BLaER1 treated with 17β-estradiol and CSF1 and Interleukin-3, amounts not matched to agents 10 nM and 100 nM (cell line): Measurements from ENCODE around the gene KIAA1549.

Experiments
- H3K27ac ChIP-seq, 11 experiments: shearing (Covaris generic); formaldehyde crosslinking; 2 replicates each; pipeline ENCODE4 v1.8.1; 2022
- H3K27me3 ChIP-seq, 11 experiments: shearing (Covaris generic); formaldehyde crosslinking; 2 replicates each; pipeline ENCODE4 v1.8.1; 2022
- H3K36me3 ChIP-seq, 11 experiments: shearing (Covaris generic); formaldehyde crosslinking; 2 replicates each; pipeline ENCODE4 v1.8.1; 2022
- H3K4me1 ChIP-seq, 10 experiments: shearing (Covaris generic); formaldehyde crosslinking; 2 replicates each; pipeline ENCODE4 v1.8.1; 2022
- H3K4me2 ChIP-seq, 11 experiments: shearing (Covaris generic); formaldehyde crosslinking; 2 replicates each; pipeline ENCODE4 v1.8.1; 2022
- H3K4me3 ChIP-seq, 10 experiments: shearing (Covaris generic); formaldehyde crosslinking; 2 replicates each; pipeline ENCODE4 v1.8.1; 2022
- H3K9ac ChIP-seq, 11 experiments: shearing (Covaris generic); formaldehyde crosslinking; 2 replicates each; pipeline ENCODE4 v1.8.1; 2022
- H3K9me3 ChIP-seq, 11 experiments: shearing (Covaris generic); formaldehyde crosslinking; replicated peaks in 1 of 11; 2 replicates each; pipeline ENCODE4 v1.8.1; 2022
- H4K20me1 ChIP-seq, 11 experiments: shearing (Covaris generic); formaldehyde crosslinking; 2 replicates each; pipeline ENCODE4 v1.8.1; 2022
- Cebpa-rat ChIP-seq, 11 experiments: shearing (Covaris generic); IDR thresholded peaks; 2 replicates each; pipeline ENCODE4 v1.8.1; 2022

KIAA1549 gene

GRCh38 chr7:138900035-138900828 is 81.0 kb downstream of the KIAA1549 start:
- Histone ChIP-seq H3K27ac (no peak overlapping the region), H3K4me2 (no peak overlapping the region), H3K4me3 (no peak overlapping the region), H3K27me3 (no peaks in the 10 kb centered on the region), H3K36me3 (peaks cover 10 to 87% (median 56%) of the 10 kb centered on the region in 11 experiments; a peak in 20 of 22 replicates), H3K4me1 (peaks cover 0 to 11% (median 4%) of the 10 kb centered on the region in 10 experiments; a peak in 8 of 20 replicates), H3K9me3 (no peaks in the 10 kb centered on the region), H3K9ac (no peak overlapping the region), H4K20me1 (no peaks in the 10 kb centered on the region)
- no peak for TF ChIP-seq Cebpa-rat (IDR thresholded peaks at IDR 0.05)

- Histone ChIP-seq H3K4me1 (peaks cover 0 to 11% (median 4%) of the 10 kb centered on the region in 10 experiments; a peak in 8 of 20 replicates), H3K27me3 (no peaks in the 10 kb centered on the region), H3K36me3 (peaks cover 10 to 87% (median 54%) of the 10 kb centered on the region in 11 experiments; a peak in 21 of 22 replicates), H3K4me3 (no peak overlapping the region), H3K9ac (no peak overlapping the region), H3K4me2 (peak overlapping the region in 4 of 11 experiments; percentile 19 to 45 (median 26); a peak in 6 of 22 replicates), H4K20me1 (no peaks in the 10 kb centered on the region), H3K9me3 (no peaks in the 10 kb centered on the region), H3K27ac (no peak overlapping the region)
- no peak for TF ChIP-seq Cebpa-rat (IDR thresholded peaks at IDR 0.05)
Observed at GRCh38 chr7:138898802-138899201, 82.4 kb downstream of the KIAA1549 start.

- Histone ChIP-seq H3K4me1 (peaks cover 0 to 11% (median 4%) of the 10 kb centered on the region in 10 experiments; a peak in 8 of 20 replicates), H3K4me3 (no peak overlapping the region), H4K20me1 (no peaks in the 10 kb centered on the region), H3K9ac (no peak overlapping the region), H3K27me3 (no peaks in the 10 kb centered on the region), H3K4me2 (peak overlapping the region in 5 of 11 experiments; percentile 2 to 45 (median 22); a peak in 6 of 22 replicates), H3K27ac (no peak overlapping the region), H3K9me3 (no peaks in the 10 kb centered on the region), H3K36me3 (peaks cover 8 to 87% (median 56%) of the 10 kb centered on the region in 11 experiments; a peak in 21 of 22 replicates)
- TF ChIP-seq Cebpa-rat (IDR thresholded peaks at IDR 0.05): no peak
Observed at GRCh38 chr7:138898255-138898654, 82.9 kb downstream of the KIAA1549 start.

- Histone ChIP-seq H3K9ac (no peak overlapping the region), H3K4me2 (no peak overlapping the region), H3K27ac (no peak overlapping the region), H3K27me3 (no peaks in the 10 kb centered on the region), H3K4me1 (peaks cover 0 to 11% (median 4%) of the 10 kb centered on the region in 10 experiments; a peak in 8 of 20 replicates), H4K20me1 (no peaks in the 10 kb centered on the region), H3K36me3 (peaks cover 0 to 90% (median 58%) of the 10 kb centered on the region in 11 experiments; a peak in 20 of 22 replicates), H3K4me3 (no peak overlapping the region), H3K9me3 (no peaks in the 10 kb centered on the region)
- TF ChIP-seq Cebpa-rat (IDR thresholded peaks at IDR 0.05): no peak
Observed at GRCh38 chr7:138895679-138896078, 85.5 kb downstream of the KIAA1549 start.

- Histone ChIP-seq H3K9ac (no peak overlapping the region), H3K4me2 (no peak overlapping the region), H4K20me1 (no peaks in the 10 kb centered on the region), H3K27ac (no peak overlapping the region), H3K4me1 (peaks cover 0 to 3% (median under 1%) of the 10 kb centered on the region in 10 experiments; a peak in 8 of 20 replicates), H3K4me3 (no peak overlapping the region), H3K27me3 (no peaks in the 10 kb centered on the region), H3K9me3 (no peaks in the 10 kb centered on the region), H3K36me3 (peaks cover 0 to 76% (median 54%) of the 10 kb centered on the region in 11 experiments; a peak in 20 of 22 replicates)
- no peak for TF ChIP-seq Cebpa-rat (IDR thresholded peaks at IDR 0.05)
Observed at GRCh38 chr7:138893258-138893657, 87.9 kb downstream of the KIAA1549 start.

GRCh38 chr7:138892812-138893211 is 88.4 kb downstream of the KIAA1549 start:
- Histone ChIP-seq H3K27me3 (no peaks in the 10 kb centered on the region), H3K4me3 (no peak overlapping the region), H3K4me1 (no peaks in the 10 kb centered on the region), H3K27ac (no peak overlapping the region), H4K20me1 (no peaks in the 10 kb centered on the region), H3K4me2 (no peak overlapping the region), H3K36me3 (peaks cover 0 to 72% (median 53%) of the 10 kb centered on the region in 11 experiments; a peak in 20 of 22 replicates), H3K9ac (no peak overlapping the region), H3K9me3 (no peaks in the 10 kb centered on the region)
- TF ChIP-seq Cebpa-rat (IDR thresholded peaks at IDR 0.05): no peak

GRCh38 chr7:138892006-138892630 is 89.1 kb downstream of the KIAA1549 start:
- H3K4me3 ChIP-seq: no peak overlapping the region
- no peaks in the 10 kb centered on the region for H3K27me3 ChIP-seq
- H3K4me1 ChIP-seq: no peaks in the 10 kb centered on the region
- no peak overlapping the region for H3K27ac ChIP-seq
- no peak overlapping the region for H3K4me2 ChIP-seq
- H3K9ac ChIP-seq: no peak overlapping the region
- TF ChIP-seq Cebpa-rat (IDR thresholded peaks at IDR 0.05): no peak
- peaks cover 0 to 65% (median 46%) of the 10 kb centered on the region in 11 experiments; a peak in 20 of 22 replicates for H3K36me3 ChIP-seq
- no peaks in the 10 kb centered on the region for H3K9me3 ChIP-seq
- no peaks in the 10 kb centered on the region for H4K20me1 ChIP-seq

GRCh38 chr7:138891446-138891810 is 89.8 kb downstream of the KIAA1549 start:
- H3K4me3 ChIP-seq: no peak overlapping the region
- H3K4me1 ChIP-seq: peaks cover 0 to 4% (median 0%) of the 10 kb centered on the region in 10 experiments; a peak in 2 of 20 replicates

More at GRCh38 chr7:138891446-138891810, 89.8 kb downstream of the KIAA1549 start:
- H3K36me3 ChIP-seq: peaks cover 0 to 58% (median 39%) of the 10 kb centered on the region in 11 experiments; a peak in 19 of 22 replicates
- no peaks in the 10 kb centered on the region for H3K27me3 ChIP-seq
- no peaks in the 10 kb centered on the region for H4K20me1 ChIP-seq
- no peak overlapping the region for H3K27ac ChIP-seq
- H3K9me3 ChIP-seq: no peaks in the 10 kb centered on the region
- no peak overlapping the region for H3K4me2 ChIP-seq
- TF ChIP-seq Cebpa-rat (IDR thresholded peaks at IDR 0.05): no peak
- no peak overlapping the region for H3K9ac ChIP-seq
